ENCODE measurements around the gene HDGF. TPM values are rescaled to one million over a fixed set of nuclear protein-coding genes. Genes with fewer than 3 reads are reported as not detected.

Gene HDGF
- total RNA-seq, 2 experiments from 2014 or later = 282 to 283 TPM

- no peak within 1 kb of the TSS for H3K4me3 Mint-ChIP-seq
- peaks cover 27% of the 10 kb centered on the region for H3K4me1 Mint-ChIP-seq (ENCODE audit: low read depth)
- CTCF ChIA-PET = interaction anchor here (0.7 to 5.8 kb wide), 11 partner anchors 10 to 133 kb away, joined by 3 to 166 read pairs (median 7); partner anchors contain the start of genes CRABP2, HDGF, MRPL24 and NTRK1
- peaks cover 22% of the 10 kb centered on the region for H3K36me3 Mint-ChIP-seq (ENCODE audit: low read depth)
- intact Hi-C loops (cut with micrococcal nuclease) = loop anchor here (1.0 to 5.0 kb wide), 6 partner anchors 12 to 392 kb away; partner anchors contain the start of genes CCT3, HDGF, MRPL24 and PRCC
- H3K27ac Mint-ChIP-seq = peak within 1 kb of the TSS; percentile 98
- H3K9me3 Mint-ChIP-seq = no peaks in the 10 kb centered on the region
- H3K27me3 Mint-ChIP-seq (ENCODE audit: low read depth) = no peaks in the 10 kb centered on the region
- DNase-seq = peak; percentile 99
Measured at GRCh38 chr1:156728599-156729462, 22.6 kb downstream of the HDGF start, which contains the start of gene ISG20L2. ISG20L2 (minus strand) TSS chr1:156728766; CDS start chr1:156727652, 1,114 bp downstream.

- DNase-seq = peak; percentile 82
- Mint-ChIP-seq H3K4me3 (no peak within 1 kb of the TSS), H3K9me3 (no peaks in the 10 kb centered on the region), H3K27ac (peak within 1 kb of the TSS; percentile 98), H3K36me3 (ENCODE audit: low read depth) (peaks cover 30% of the 10 kb centered on the region), H3K27me3 (ENCODE audit: low read depth) (no peaks in the 10 kb centered on the region), H3K4me1 (ENCODE audit: low read depth) (peaks cover 34% of the 10 kb centered on the region)
- intact Hi-C loops (cut with micrococcal nuclease) = loop anchor here (1.0 to 5.0 kb wide), 6 partner anchors 13 to 391 kb away; partner anchors contain the start of genes CCT3, HDGF, MRPL24 and PRCC
- CTCF ChIA-PET = interaction anchor here (0.7 to 5.8 kb wide), 22 partner anchors 11 to 383 kb away, joined by 3 to 166 read pairs (median 12); partner anchors contain the start of genes CRABP2, HDGF, MRPL24 and NTRK1
Measured at GRCh38 chr1:156727926-156728598, 23.4 kb downstream of the HDGF start, which contains the start of gene METTL25B. METTL25B (plus strand) TSS chr1:156728469; CDS start chr1:156729105, 636 bp downstream.

- Mint-ChIP-seq H3K4me3 (no peak overlapping the region), H3K27me3 (ENCODE audit: low read depth) (no peaks in the 10 kb centered on the region), H3K9me3 (no peaks in the 10 kb centered on the region), H3K4me1 (ENCODE audit: low read depth) (peaks cover 34% of the 10 kb centered on the region), H3K27ac (peak overlapping the region; percentile 98), H3K36me3 (ENCODE audit: low read depth) (peaks cover 32% of the 10 kb centered on the region)
- intact Hi-C loops (cut with micrococcal nuclease) = loop anchor here (5.0 kb wide), 1 partner anchor 390 kb away; the partner anchor contains the start of genes CCT3 and TSACC
- CTCF ChIA-PET = interaction anchor here (1.0 to 5.8 kb wide), 27 partner anchors 9 to 383 kb away, joined by 3 to 166 read pairs (median 13); partner anchors contain the start of genes CRABP2, HDGF, INSRR and MRPL24
- DNase-seq = no peak
Measured at GRCh38 chr1:156727492-156727891, 24.0 kb downstream of the HDGF start.

- CTCF ChIA-PET = interaction anchor here (0.6 to 5.8 kb wide), 63 partner anchors 8 to 390 kb away, joined by 3 to 166 read pairs (median 5); partner anchors contain the start of genes CRABP2, HDGF, INSRR and MRPL24
- no peaks in the 10 kb centered on the region for H3K27me3 Mint-ChIP-seq (ENCODE audit: low read depth)
- intact Hi-C loops (cut with micrococcal nuclease) = loop anchor here (1.0 to 5.0 kb wide), 6 partner anchors 20 to 389 kb away; partner anchors contain the start of genes CCT3, NTRK1 and TSACC
- DNase-seq = peak; percentile 79
- no peak overlapping the region for H3K4me3 Mint-ChIP-seq
- H3K27ac Mint-ChIP-seq = peak overlapping the region; percentile 98
- H3K9me3 Mint-ChIP-seq = no peaks in the 10 kb centered on the region
- H3K36me3 Mint-ChIP-seq (ENCODE audit: low read depth) = peaks cover 33% of the 10 kb centered on the region
- H3K4me1 Mint-ChIP-seq (ENCODE audit: low read depth) = peaks cover 36% of the 10 kb centered on the region
Measured at GRCh38 chr1:156726549-156727226, 24.8 kb downstream of the HDGF start.

- Mint-ChIP-seq H3K4me1 (ENCODE audit: low read depth) (peaks cover 37% of the 10 kb centered on the region), H3K4me3 (no peak overlapping the region), H3K9me3 (no peaks in the 10 kb centered on the region), H3K27me3 (ENCODE audit: low read depth) (no peaks in the 10 kb centered on the region), H3K27ac (no peak overlapping the region), H3K36me3 (ENCODE audit: low read depth) (peaks cover 38% of the 10 kb centered on the region)
- DNase-seq = peak; percentile 87
- CTCF ChIA-PET = interaction anchor here (0.6 to 5.8 kb wide), 63 partner anchors 8 to 389 kb away, joined by 3 to 166 read pairs (median 5); partner anchors contain the start of genes CRABP2, HDGF, INSRR and MRPL24
- intact Hi-C loops (cut with micrococcal nuclease) = loop anchor here (1.0 to 5.0 kb wide), 6 partner anchors 19 to 388 kb away; partner anchors contain the start of genes CCT3, NTRK1 and TSACC
Measured at GRCh38 chr1:156725683-156726280, 25.7 kb downstream of the HDGF start.

- CTCF ChIA-PET = interaction anchor here (1.0 to 3.5 kb wide), 5 partner anchors 16 to 76 kb away, joined by 3 to 34 read pairs (median 6); partner anchors contain the start of gene CRABP2
- intact Hi-C loops (cut with micrococcal nuclease) = loop anchor here (1.0 kb wide), 1 partner anchor 15 kb away; no protein-coding TSS in a partner anchor
- H3K27ac Mint-ChIP-seq = peak overlapping the region; percentile 30
- H3K27me3 Mint-ChIP-seq (ENCODE audit: low read depth) = no peaks in the 10 kb centered on the region
- peaks cover 36% of the 10 kb centered on the region for H3K36me3 Mint-ChIP-seq (ENCODE audit: low read depth)
- H3K9me3 Mint-ChIP-seq = no peaks in the 10 kb centered on the region
- peaks cover 21% of the 10 kb centered on the region for H3K4me1 Mint-ChIP-seq (ENCODE audit: low read depth)
- no peak for DNase-seq
- H3K4me3 Mint-ChIP-seq = no peak overlapping the region
Measured at GRCh38 chr1:156721535-156721934, 29.9 kb downstream of the HDGF start.

GRCh38 chr1:156721131-156721530, 30.3 kb downstream of the HDGF start:
- intact Hi-C loops (cut with micrococcal nuclease) = loop anchor here (1.0 kb wide), 1 partner anchor 15 kb away; no protein-coding TSS in a partner anchor
- no peak for DNase-seq
- H3K27me3 Mint-ChIP-seq (ENCODE audit: low read depth) = no peaks in the 10 kb centered on the region
- peaks cover 36% of the 10 kb centered on the region for H3K36me3 Mint-ChIP-seq (ENCODE audit: low read depth)
- no peaks in the 10 kb centered on the region for H3K9me3 Mint-ChIP-seq
- CTCF ChIA-PET = interaction anchor here (1.3 to 3.5 kb wide), 4 partner anchors 15 to 76 kb away, joined by 3 to 34 read pairs (median 12); partner anchors contain the start of gene CRABP2
- H3K4me1 Mint-ChIP-seq (ENCODE audit: low read depth) = peaks cover 21% of the 10 kb centered on the region
- H3K27ac Mint-ChIP-seq = peak overlapping the region; percentile 30
- no peak overlapping the region for H3K4me3 Mint-ChIP-seq

- Mint-ChIP-seq H3K4me3 (no peak overlapping the region), H3K27ac (no peak overlapping the region), H3K36me3 (ENCODE audit: low read depth) (peaks cover 15% of the 10 kb centered on the region), H3K27me3 (ENCODE audit: low read depth) (no peaks in the 10 kb centered on the region), H3K4me1 (ENCODE audit: low read depth) (peaks cover 6% of the 10 kb centered on the region), H3K9me3 (no peaks in the 10 kb centered on the region)
- CTCF ChIA-PET = interaction anchor here (1.0 to 2.3 kb wide), 2 partner anchors 11 to 28 kb away, joined by 3 to 12 read pairs; partner anchors contain the start of gene CRABP2
- intact Hi-C loops (cut with micrococcal nuclease) = no loop called here
- no peak for DNase-seq
Measured at GRCh38 chr1:156717351-156717750, 34.1 kb downstream of the HDGF start.

- Mint-ChIP-seq H3K27me3 (ENCODE audit: low read depth) (no peaks in the 10 kb centered on the region), H3K27ac (no peak overlapping the region), H3K36me3 (ENCODE audit: low read depth) (peaks cover 6% of the 10 kb centered on the region), H3K9me3 (no peaks in the 10 kb centered on the region), H3K4me1 (ENCODE audit: low read depth) (no peaks in the 10 kb centered on the region), H3K4me3 (no peak overlapping the region)
- CTCF ChIA-PET = interaction anchor here (0.7 to 7.9 kb wide), 7 partner anchors 9 to 124 kb away, joined by 3 to 69 read pairs (median 7); partner anchors contain the start of genes CRABP2 and METTL25B
- intact Hi-C loops (cut with micrococcal nuclease) = no loop called here
- DNase-seq = no peak
Measured at GRCh38 chr1:156714830-156715229, 36.6 kb downstream of the HDGF start.

- Mint-ChIP-seq H3K4me3 (no peak overlapping the region), H3K36me3 (ENCODE audit: low read depth) (peaks cover 6% of the 10 kb centered on the region), H3K27ac (no peak overlapping the region), H3K4me1 (ENCODE audit: low read depth) (no peaks in the 10 kb centered on the region), H3K27me3 (ENCODE audit: low read depth) (no peaks in the 10 kb centered on the region), H3K9me3 (no peaks in the 10 kb centered on the region)
- CTCF ChIA-PET = interaction anchor here (1.6 to 7.9 kb wide), 4 partner anchors 12 to 88 kb away, joined by 5 to 69 read pairs (median 30); partner anchors contain the start of gene METTL25B
- no peak for DNase-seq
- intact Hi-C loops (cut with micrococcal nuclease) = no loop called here
Measured at GRCh38 chr1:156712626-156713025, 38.8 kb downstream of the HDGF start.
